ENCODE measurements around the gene TUBA8. TPM values are rescaled to one million over a fixed set of nuclear protein-coding genes. Genes with fewer than 3 reads are reported as not detected.
"Not testable (repeated sequence)": the region's sequence is repeated elsewhere in the genome, so short reads cannot be mapped to it uniquely, and the experiment has no call there.

TUBA8 gene
- total RNA-seq, 3 donors from 2014 or later = 1.5 to 3.9 (median 2.1) TPM

GRCh38 chr22:18173441-18173840 is 62.8 kb downstream of the TUBA8 start:
- not testable (repeated sequence) for H3K36me3 Mint-ChIP-seq (ENCODE audit: insufficient read depth); ATAC-seq; H3K27me3 Mint-ChIP-seq (ENCODE audit: low read depth); DNase-seq; H3K9me3 Mint-ChIP-seq; H3K4me3 Mint-ChIP-seq; H3K4me1 Mint-ChIP-seq (ENCODE audit: low read depth)

Other genes starting within 250 kb of the TUBA8 start
- gene MICAL3, start 86.2 kb upstream of the TUBA8 start, total RNA-seq = 10 to 100 TPM; 33.9 to 39.6 (median 35.1) TPM
- gene PEX26, start 32.8 kb upstream of the TUBA8 start, total RNA-seq = 10 to 100 TPM; 51.3 to 68.3 (median 58.2) TPM
- gene USP18, start 39.4 kb downstream of the TUBA8 start, total RNA-seq = 1 to 10 TPM; 1.7 to 6.6 (median 2.9) TPM